ENCODE data around the gene MEIS2. TPM values are rescaled to one million over a fixed set of nuclear protein-coding genes. Genes with fewer than 3 reads are reported as not detected.

Gene MEIS2
- total and polyA plus RNA-seq, 2 of the 13 experiments (the other 11 are each of a cell fraction or from before 2014, with no cell fraction given): 10.7 to 12.4 TPM

GRCh38 chr15:37099319-37100108 is 835 bp downstream of the MEIS2 start:
- Histone ChIP-seq H3K9me3 (ENCODE audit: low read length) (no peaks in the 10 kb centered on the region), H3K79me2 (ENCODE audit: insufficient read depth, low read length) (peaks cover 6% of the 10 kb centered on the region), H2AFZ (ENCODE audit: low read length) (no peak overlapping the region), H3K27me3 (ENCODE audit: control insufficient read depth in 1 of 2, insufficient read depth in 2 of 2, low read length in 2 of 2) (no peaks in the 10 kb centered on the region; a peak in 1 of 5 replicates), H3K4me2 (ENCODE audit: low read depth, low read length) (peak overlapping the region; percentile 89), H3K27ac (ENCODE audit: extremely low read length, insufficient read depth, low read length) (peak overlapping the region; percentile 92), H4K20me1 (ENCODE audit: insufficient read depth, low read length) (no peaks in the 10 kb centered on the region), H3K4me1 (ENCODE audit: insufficient read depth, low read length) (peaks cover 26% of the 10 kb centered on the region), H3K36me3 (replicated peaks in 1 of 2; ENCODE audit: control insufficient read depth in 1 of 2, insufficient read depth in 2 of 2, low read length in 2 of 2) (no peaks in the 10 kb centered on the region), H3K9ac (ENCODE audit: insufficient read depth, low read depth, low read length) (peak overlapping the region; percentile 78), H3K4me3 (replicated peaks in 1 of 3; ENCODE audit: insufficient read depth in 1 of 3, low read depth in 2 of 3, low read length in 3 of 3) (peak overlapping the region; percentile 83 to 92 (median 88))
- 0 out of 2 replicates have a peak, but pooled peaks have one; percentile 57 for TF ChIP-seq ZNF512B (CRISPR knock-in tag; IDR thresholded peaks at IDR 0.05; ENCODE audit: borderline replicate concordance)
- TF ChIP-seq ZNF24 (IDR thresholded peaks at IDR 0.05): peak; percentile 84
- no peak for TF ChIP-seq PHF5A (CRISPR knock-in tag; IDR thresholded peaks at IDR 0.05; ENCODE audit: low read depth, unreplicated experiment)
- peak; percentile 6 for TF ChIP-seq TEAD3 (CRISPR knock-in tag; optimal IDR thresholded peaks at IDR 0.05; ENCODE audit: borderline replicate concordance)
- peak; percentile 84 for TF ChIP-seq PBX2 (CRISPR knock-in tag; IDR thresholded peaks at IDR 0.05)
- TF ChIP-seq ZNF512 (CRISPR knock-in tag; IDR thresholded peaks at IDR 0.05): 0 out of 2 replicates have a peak, but pooled peaks have one; percentile 9
- no peak for TF ChIP-seq ZNF451 (CRISPR knock-in tag; IDR thresholded peaks at IDR 0.05)
- no peak for TF ChIP-seq ZNF784 (CRISPR knock-in tag; IDR thresholded peaks at IDR 0.05; ENCODE audit: borderline replicate concordance)
- TF ChIP-seq RFX5 (IDR thresholded peaks at IDR 0.05; ENCODE audit: low read depth, low read length): no peak
- TF ChIP-seq RBM39 (IDR thresholded peaks at IDR 0.05; ENCODE audit: low read depth, low read length, poor library complexity, severe bottlenecking): peak; percentile 8
- TF ChIP-seq PCBP2 (optimal IDR thresholded peaks at IDR 0.05; ENCODE audit: low read depth, low read length, poor library complexity, severe bottlenecking): peak; percentile 16
- TF ChIP-seq HNRNPK (IDR thresholded peaks at IDR 0.05; ENCODE audit: low read depth, low read length, poor library complexity, severe bottlenecking): peak; percentile 14
- intact Hi-C loops (cut with micrococcal nuclease; ENCODE audit: unreplicated experiment) (loop anchor here (2.0 to 10.0 kb wide), 5 partner anchors 59 to 1575 kb away; partner anchors contain the start of gene CDIN1), in situ Hi-C loops (cut with HindIII; ENCODE audit: extremely low pct_ligation_motif_present, low pct_unique_long_range_greater_than_20kb) (loop anchor here (10.0 to 25.0 kb wide), 4 partner anchors 55 to 1812 kb away; partner anchors contain the start of gene DPH6)
- BruUV-seq (replicated peaks): TSS peak; percentile 48
- 2% methylated on average over 21 of the region's 21 CpGs for WGBS (ENCODE audit: low lambda C conversion rate)
- POLR2A ChIA-PET: no interaction called here
- DNase-seq (ENCODE audit: low spot score) (peak; percentile 66), FAIRE-seq (peak; percentile 46), ATAC-seq (no peak)
- CTCF ChIA-PET (ENCODE audit: low intra/inter-chr PET ratio, low total read pairs): no interaction called here

All from HepG2 (cell line).